GM23338 (cell line): ENCODE data around the gene SETSIP. TPM values are rescaled to one million over a fixed set of nuclear protein-coding genes. Genes with fewer than 3 reads are reported as not detected.

Experiments
- ATAC-seq: fragments of 200-7000 bp; cut with Tn5 transposase; 3 replicates; pipeline ENCODE4 v1.9.1; 2020
- DNase-seq: peaks from one replicate; pipeline ENCODE4 v3.0.0-alpha.2; 2015; ENCODE audit warnings: low spot score
- H2AFZ ChIP-seq: fragments of 200-600 bp; sonication (generic); 2 replicates; pipeline ENCODE4 v1.8.0; 2016; ENCODE audit warnings: antibody characterized with exemption, mild to moderate bottlenecking, moderate library complexity
- H3F3A ChIP-seq: fragments of 200-600 bp; sonication (generic); replicated peaks from 2 replicates; pipeline ENCODE4 v1.8.0; 2017; ENCODE audit warnings: antibody characterized with exemption, mixed run types, low read depth
- H3K27ac ChIP-seq: fragments of 200-600 bp; sonication (generic); 2 replicates; pipeline ENCODE4 v1.6.1; 2016; ENCODE audit warnings: low read depth
- H3K27me3 ChIP-seq: fragments of 200-600 bp; sonication (generic); 2 replicates; pipeline ENCODE4 v1.8.0; 2016; ENCODE audit warnings: mild to moderate bottlenecking, mixed run types, moderate library complexity; ENCODE audit not compliant: insufficient read depth
- H3K36me3 ChIP-seq: fragments of 200-600 bp; sonication (generic); 2 replicates; pipeline ENCODE4 v1.8.0; 2016; ENCODE audit warnings: mild to moderate bottlenecking; ENCODE audit not compliant: insufficient read depth
- H3K4me1 ChIP-seq: fragments of 200-600 bp; sonication (generic); 2 replicates; pipeline ENCODE4 v1.8.0; 2016; ENCODE audit warnings: mild to moderate bottlenecking, moderate library complexity; ENCODE audit not compliant: insufficient read depth
- H3K4me2 ChIP-seq: fragments of 200-600 bp; sonication (generic); 2 replicates; pipeline ENCODE4 v1.7.1; 2017; ENCODE audit warnings: mixed run types
- H3K4me3 ChIP-seq: fragments of 200-600 bp; sonication (generic); 2 replicates; pipeline ENCODE4 v1.6.1; 2016; ENCODE audit warnings: mixed run types
- H3K79me2 ChIP-seq: fragments of 200-600 bp; sonication (generic); replicated peaks from 2 replicates; pipeline ENCODE4 v1.8.0; 2017; ENCODE audit warnings: mild to moderate bottlenecking; ENCODE audit not compliant: insufficient read depth
- H3K9me2 ChIP-seq: fragments of 200-600 bp; sonication (generic); 2 replicates; pipeline ENCODE4 v1.8.0; 2017; ENCODE audit not compliant: insufficient read depth
- H4K20me1 ChIP-seq: fragments of 200-600 bp; sonication (generic); replicated peaks from 2 replicates; pipeline ENCODE4 v1.8.0; 2017; ENCODE audit warnings: mild to moderate bottlenecking; ENCODE audit not compliant: insufficient read depth
- H3K27ac Mint-ChIP-seq: 2 replicates; pipeline ENCODE4 v1.8.0; 2020; ENCODE audit warnings: inconsistent platforms, mild to moderate bottlenecking, moderate library complexity, mixed read lengths
- H3K27me3 Mint-ChIP-seq: 3 replicates; pipeline ENCODE4 v1.8.0; 2022; ENCODE audit warnings: low read depth, mild to moderate bottlenecking, moderate library complexity, mixed read lengths, inconsistent platforms; ENCODE audit not compliant: insufficient read depth, poor library complexity
- H3K36me3 Mint-ChIP-seq: 3 replicates; pipeline ENCODE4 v1.8.0; 2021; ENCODE audit warnings: low read depth, mild to moderate bottlenecking, inconsistent platforms, moderate library complexity, mixed read lengths
- H3K4me1 Mint-ChIP-seq: 3 replicates; pipeline ENCODE4 v1.8.0; 2020; ENCODE audit warnings: mild to moderate bottlenecking, inconsistent platforms, mixed read lengths
- H3K4me3 Mint-ChIP-seq: 3 replicates; pipeline ENCODE4 v1.8.0; 2021; ENCODE audit warnings: moderate library complexity, mild to moderate bottlenecking, inconsistent platforms, mixed read lengths
- H3K9me3 Mint-ChIP-seq: 3 replicates; pipeline ENCODE4 v1.8.0; 2020; ENCODE audit warnings: moderate library complexity, mild to moderate bottlenecking, inconsistent platforms, mixed read lengths
- EZH2 ChIP-seq: fragments of 200-600 bp; sonication (generic); IDR thresholded peaks from one replicate; pipeline ENCODE4 v1.8.0; 2017; ENCODE audit warnings: antibody characterized with exemption, mild to moderate bottlenecking, low read depth; ENCODE audit not compliant: unreplicated experiment
- EZH2phosphoT487 ChIP-seq: fragments of 200-600 bp; sonication (generic); IDR thresholded peaks from one replicate; pipeline ENCODE4 v1.8.1; 2018; ENCODE audit warnings: antibody characterized with exemption; ENCODE audit not compliant: unreplicated experiment
- NANOG ChIP-seq: IDR thresholded peaks from 2 replicates; pipeline ENCODE4 v1.6.1; 2016; ENCODE audit warnings: antibody characterized with exemption, borderline replicate concordance
- STAT1 ChIP-seq: IDR thresholded peaks from one replicate; pipeline ENCODE4 v1.6.1; 2016; ENCODE audit warnings: antibody characterized with exemption; ENCODE audit not compliant: unreplicated experiment
- ZNF114 ChIP-seq: fragments of 250-450 bp; sonication (Bioruptor Pico); IDR thresholded peaks from 2 replicates; pipeline ENCODE4 v1.5.0; 2020; ENCODE audit warnings: mild to moderate bottlenecking, moderate library complexity
- ZNF331 ChIP-seq: fragments of 250-450 bp; sonication (Bioruptor Pico); IDR thresholded peaks from 2 replicates; pipeline ENCODE4 v1.5.0; 2020; ENCODE audit warnings: low read depth, mild to moderate bottlenecking, moderate library complexity
- polyA plus RNA-seq: library from polyadenylated mRNA; unstranded; fragments of >200 nt; fragmentation: Nextera tagmentation; extraction: Ambion mirVana; gene quantifications from 2 replicates; pipeline ENCODE4 v1.2.1, GENCODE V29; 2016
- total RNA-seq: library from RNA; depleted of rRNA; stranded (reverse); fragments of >200 nt; shearing (Covaris generic); gene quantifications from 2 replicates; pipeline ENCODE4 v1.2.3, GENCODE V29; 2014
- TF ChIP-seq, protein P1 (sequence below): IDR thresholded peaks from one replicate; pipeline ENCODE4 v1.6.1; 2018; ENCODE audit warnings: antibody characterized with exemption; ENCODE audit not compliant: unreplicated experiment

Gene SETSIP
- total and polyA plus RNA-seq, 2 experiments from 2014 or later, result 0.92 to 0.94 TPM

GRCh38 chr1:92085727-92086126, 10.5 kb upstream of the SETSIP start (continued):
- TF ChIP-seq ZNF114 (no peak), ZNF331 (no peak), STAT1 (no peak)

DNA sequence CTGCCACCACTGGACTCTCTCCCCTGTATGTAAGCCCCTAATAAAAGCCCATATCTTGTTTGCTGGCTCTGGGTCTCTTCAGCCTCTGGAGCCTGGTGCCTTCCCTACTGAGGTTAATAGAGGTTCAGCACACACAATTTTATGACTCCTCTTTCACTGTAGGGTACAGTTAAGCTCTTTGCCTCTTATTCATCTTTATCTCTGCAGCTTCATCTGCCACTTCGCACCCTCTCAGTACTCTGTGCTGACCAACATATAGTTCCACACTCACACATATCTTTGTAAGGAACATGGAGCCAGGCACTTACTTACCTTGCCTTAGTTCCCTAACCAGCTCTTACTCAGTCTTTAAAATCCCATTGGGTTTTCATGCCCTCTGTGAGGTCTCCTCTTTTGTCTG, 9.4 kb upstream of the SETSIP start:
- H3K4me3 Mint-ChIP-seq, result no peak overlapping the region
- no peaks in the 10 kb centered on the region for H3K27me3 Mint-ChIP-seq
- peaks cover 30% of the 10 kb centered on the region for H3K9me3 Mint-ChIP-seq
- peaks cover 26% of the 10 kb centered on the region for H3K36me3 Mint-ChIP-seq
- ATAC-seq (no peak), DNase-seq (no peak)
- Histone ChIP-seq H3K9me2 (no peaks in the 10 kb centered on the region), H4K20me1 (no peaks in the 10 kb centered on the region), H3K36me3 (peaks cover 5% of the 10 kb centered on the region; the same call in 1 of the 2 replicates), H3K27me3 (no peaks in the 10 kb centered on the region), H3F3A (no peaks in the 10 kb centered on the region), H3K27ac (no peak overlapping the region), H3K79me2 (0 out of 2 replicates have a peak, but pooled peaks cover 3% of the 10 kb centered on the region), H3K4me3 (no peak overlapping the region), H3K4me1 (no peaks in the 10 kb centered on the region; the same call in 1 of the 2 replicates), H2AFZ (no peak overlapping the region), H3K4me2 (no peak overlapping the region)
- no peak overlapping the region for H3K27ac Mint-ChIP-seq
- no peak for TF ChIP-seq EZH2phosphoT487
- no peak for TF ChIP-seq NANOG
- no peak for TF ChIP-seq EZH2
- H3K4me1 Mint-ChIP-seq, result peaks cover 1% of the 10 kb centered on the region; the same call in 1 of the 3 replicates

DNA sequence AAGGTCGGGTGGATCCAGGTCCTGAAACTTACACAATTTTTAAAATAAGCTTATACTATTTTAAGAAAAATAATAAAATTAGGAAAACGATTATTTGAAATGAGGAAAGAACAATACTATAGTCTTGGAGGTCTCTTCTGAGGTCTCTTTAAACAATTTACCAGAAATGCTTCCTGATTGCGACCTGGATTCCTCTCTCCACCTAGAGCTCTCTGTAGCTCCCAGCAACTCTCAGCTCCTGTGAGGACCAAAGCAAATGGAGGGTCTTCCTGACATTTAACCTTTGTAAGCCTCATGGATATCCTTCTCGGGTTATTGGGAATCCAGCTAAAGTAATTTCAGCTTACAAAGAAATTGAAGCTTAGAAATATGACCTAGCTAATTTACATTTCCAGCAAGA, 5.8 kb upstream of the SETSIP start:
- no peak overlapping the region; the same call in 1 of the 2 replicates for H3K27ac Mint-ChIP-seq
- peak; percentile 14 for DNase-seq
- no peaks in the 10 kb centered on the region for H3K27me3 Mint-ChIP-seq

More for the DNA sequence above, 5.8 kb upstream of the SETSIP start:
- Histone ChIP-seq H3F3A (no peaks in the 10 kb centered on the region), H3K79me2 (0 out of 2 replicates have a peak, but pooled peaks cover 3% of the 10 kb centered on the region), H2AFZ (peak overlapping the region; percentile 73), H3K4me3 (peak overlapping the region; percentile 63), H3K9me2 (no peaks in the 10 kb centered on the region), H4K20me1 (no peaks in the 10 kb centered on the region), H3K36me3 (peaks cover 5% of the 10 kb centered on the region; the same call in 1 of the 2 replicates), H3K4me1 (no peaks in the 10 kb centered on the region; the same call in 1 of the 2 replicates), H3K27me3 (no peaks in the 10 kb centered on the region), H3K27ac (peak overlapping the region; percentile 97), H3K4me2 (peak overlapping the region; percentile 78)
- ATAC-seq, result no peak
- Mint-ChIP-seq H3K36me3 (peaks cover 17% of the 10 kb centered on the region), H3K4me1 (peaks cover 2% of the 10 kb centered on the region; the same call in 1 of the 3 replicates), H3K4me3 (peak overlapping the region; percentile 90), H3K9me3 (peaks cover 19% of the 10 kb centered on the region)
- no peak for TF ChIP-seq EZH2
- TF ChIP-seq, protein P1, sequence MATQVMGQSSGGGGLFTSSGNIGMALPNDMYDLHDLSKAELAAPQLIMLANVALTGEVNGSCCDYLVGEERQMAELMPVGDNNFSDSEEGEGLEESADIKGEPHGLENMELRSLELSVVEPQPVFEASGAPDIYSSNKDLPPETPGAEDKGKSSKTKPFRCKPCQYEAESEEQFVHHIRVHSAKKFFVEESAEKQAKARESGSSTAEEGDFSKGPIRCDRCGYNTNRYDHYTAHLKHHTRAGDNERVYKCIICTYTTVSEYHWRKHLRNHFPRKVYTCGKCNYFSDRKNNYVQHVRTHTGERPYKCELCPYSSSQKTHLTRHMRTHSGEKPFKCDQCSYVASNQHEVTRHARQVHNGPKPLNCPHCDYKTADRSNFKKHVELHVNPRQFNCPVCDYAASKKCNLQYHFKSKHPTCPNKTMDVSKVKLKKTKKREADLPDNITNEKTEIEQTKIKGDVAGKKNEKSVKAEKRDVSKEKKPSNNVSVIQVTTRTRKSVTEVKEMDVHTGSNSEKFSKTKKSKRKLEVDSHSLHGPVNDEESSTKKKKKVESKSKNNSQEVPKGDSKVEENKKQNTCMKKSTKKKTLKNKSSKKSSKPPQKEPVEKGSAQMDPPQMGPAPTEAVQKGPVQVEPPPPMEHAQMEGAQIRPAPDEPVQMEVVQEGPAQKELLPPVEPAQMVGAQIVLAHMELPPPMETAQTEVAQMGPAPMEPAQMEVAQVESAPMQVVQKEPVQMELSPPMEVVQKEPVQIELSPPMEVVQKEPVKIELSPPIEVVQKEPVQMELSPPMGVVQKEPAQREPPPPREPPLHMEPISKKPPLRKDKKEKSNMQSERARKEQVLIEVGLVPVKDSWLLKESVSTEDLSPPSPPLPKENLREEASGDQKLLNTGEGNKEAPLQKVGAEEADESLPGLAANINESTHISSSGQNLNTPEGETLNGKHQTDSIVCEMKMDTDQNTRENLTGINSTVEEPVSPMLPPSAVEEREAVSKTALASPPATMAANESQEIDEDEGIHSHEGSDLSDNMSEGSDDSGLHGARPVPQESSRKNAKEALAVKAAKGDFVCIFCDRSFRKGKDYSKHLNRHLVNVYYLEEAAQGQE, result no peak
